Measurements from ENCODE around the gene SLC49A4.

GRCh38 chr3:122921791-122922651 is 127.2 kb downstream of the SLC49A4 start:
- TF ChIP-seq POLR2AphosphoS5 (IDR thresholded peaks at IDR 0.05; ENCODE audit: low read depth, low read length), result no peak
- TF ChIP-seq SIN3A (IDR thresholded peaks at IDR 0.05; ENCODE audit: borderline replicate concordance, insufficient read depth, low read length), result no peak
- TF ChIP-seq REST (IDR thresholded peaks at IDR 0.05; ENCODE audit: insufficient read depth in 1 of 2, low read depth in 2 of 2, low read length in 2 of 2), result no peak
- no peak for TF ChIP-seq TAF1 (IDR thresholded peaks at IDR 0.05; ENCODE audit: borderline replicate concordance, insufficient read depth, low read length)
